Testis (tissue), 3 donors: ENCODE data around the gene OTULIN. TPM values are rescaled to one million over a fixed set of nuclear protein-coding genes. Genes with fewer than 3 reads are reported as not detected.

Experiments used
- DNase-seq: peaks from one replicate; pipeline ENCODE4 v3.0.0-alpha.2; 2019
- H3K27ac ChIP-seq, 2 donors: fragments of 200-600 bp; sonication (generic); one replicate each; pipeline ENCODE4 v1.5.1; 2019
- H3K27me3 ChIP-seq: fragments of 200-600 bp; sonication (generic); one replicate; pipeline ENCODE4 v1.5.1; 2019
- H3K36me3 ChIP-seq: fragments of 200-600 bp; sonication (generic); one replicate; pipeline ENCODE4 v1.5.1; 2017; ENCODE audit warnings: low read depth; ENCODE audit errors: missing control alignments
- H3K4me1 ChIP-seq: fragments of 200-600 bp; sonication (generic); one replicate; pipeline ENCODE4 v1.5.1; 2019
- H3K4me3 ChIP-seq, 2 donors: fragments of 200-600 bp; sonication (generic); one replicate each; pipeline ENCODE4 v1.5.1; 2017 to 2019
- H3K9me3 ChIP-seq: fragments of 200-600 bp; sonication (generic); one replicate; pipeline ENCODE4 v1.5.1; 2017
- CTCF ChIP-seq, 3 experiments: fragments of 450-650 bp in 2 of 3; fragments of 200-600 bp in 1 of 3; sonication (generic) in 1 of 3; IDR thresholded peaks; one replicate each; pipeline ENCODE4 v1.5.1; 2016 to 2019; ENCODE audit warnings: antibody characterized with exemption in 3 of 3, mild to moderate bottlenecking in 2 of 3, moderate library complexity in 1 of 3
- POLR2A ChIP-seq: fragments of 450-650 bp; IDR thresholded peaks from one replicate; pipeline ENCODE4 v1.6.1; 2017; ENCODE audit warnings: antibody characterized with exemption, mild to moderate bottlenecking, moderate library complexity
- WGBS, 2 donors: methylation state at CpG; one replicate each; pipeline ENCODE4 v1.1.5; 2018; 5-methylcytosine and 5-hydroxymethylcytosine counted together
- intact Hi-C: fragments of 100-400 bp; cut with DNase I; formaldehyde crosslinking; loops from one replicate; pipeline ENCODE4 v1.15.1; 2023; ENCODE audit warnings: low total_unique reads
- polyA plus RNA-seq: library from polyadenylated mRNA; stranded (reverse); fragments of 350-450 nt; fragmentation: Illumina TruSeq; extraction: RNeasy Lipid Tissue Mini Kit (QIAGEN cat#74804); gene quantifications from one replicate; pipeline ENCODE4 v1.2.3, GENCODE V29; 2014; ENCODE audit warnings: low read depth, low replicate concordance; ENCODE audit not compliant: insufficient read depth
- total RNA-seq, 2 donors: library from RNA; depleted of rRNA; stranded (reverse); fragments of >200 nt; gene quantifications; one replicate each; pipeline ENCODE4 v1.2.3, GENCODE V29; 2016

The OTULIN gene
- total and polyA plus RNA-seq, 3 donors from 2014 or later: 32.7 to 41.0 (median 33.8) TPM

DNA sequence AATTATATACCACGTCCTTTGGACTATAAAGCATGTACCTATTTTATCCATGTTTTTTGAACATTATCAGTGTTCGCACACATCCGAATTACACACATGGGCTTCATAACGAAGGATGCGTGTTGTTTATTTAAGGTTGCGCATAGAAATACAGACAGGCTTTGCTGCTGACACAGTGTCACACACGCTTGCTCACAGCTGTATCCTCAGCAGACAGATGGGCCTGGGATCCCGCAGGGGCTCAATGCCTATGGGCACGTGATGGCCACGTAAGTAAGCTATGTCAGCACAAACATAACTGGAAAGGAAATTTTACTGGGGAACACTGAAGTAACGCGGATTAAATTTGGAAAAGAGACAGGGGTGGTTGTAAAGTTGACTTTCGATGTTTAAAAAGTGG, 76.6 kb downstream of the OTULIN start:
- TF ChIP-seq POLR2A (no peak), CTCF (IDR thresholded peaks at IDR 0.05) (no peak)
- H3K36me3 ChIP-seq: no peaks in the 10 kb centered on the region
- WGBS, 2 donors: 92 to 96% methylated on average over 13 of the region's 13 CpGs
- H3K4me3 ChIP-seq: no peak overlapping the region
- DNase-seq: no peak
- no peaks in the 10 kb centered on the region for H3K4me1 ChIP-seq
- H3K27me3 ChIP-seq: no peaks in the 10 kb centered on the region
- no peaks in the 10 kb centered on the region for H3K9me3 ChIP-seq
- H3K27ac ChIP-seq: no peak overlapping the region
- intact Hi-C loops: no loop called here

DNA sequence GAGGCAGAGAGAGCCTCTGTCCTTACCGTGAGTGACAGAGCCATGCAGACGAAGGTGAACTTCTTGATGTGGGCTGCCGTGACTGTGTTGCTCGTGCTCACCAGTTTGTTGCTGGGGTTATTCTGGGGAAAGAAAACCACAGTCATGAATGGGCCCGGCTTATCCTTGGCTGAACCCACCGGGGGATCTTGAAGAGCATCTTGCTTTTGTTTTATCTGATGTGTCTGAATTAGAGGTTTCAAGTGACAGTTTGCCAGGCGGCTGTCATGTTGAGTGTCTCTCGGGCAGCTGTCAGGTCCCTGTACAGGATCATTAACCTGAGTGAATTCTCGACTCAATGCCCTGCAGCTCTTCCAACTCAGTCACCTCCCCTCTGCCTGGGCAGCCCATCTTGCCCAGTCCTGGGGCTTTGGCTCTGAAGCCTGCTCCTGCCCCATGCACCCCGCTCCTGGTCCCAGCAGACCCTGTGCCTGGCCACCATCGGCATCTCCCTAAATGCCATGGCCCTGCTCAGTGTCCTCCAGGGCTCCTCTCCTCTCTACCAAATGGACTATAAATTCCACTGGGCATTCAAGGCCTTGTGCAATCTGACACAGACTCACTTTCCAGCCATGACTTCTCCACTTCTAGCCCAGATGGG, 77.4 kb downstream of the OTULIN start:
- no peak for TF ChIP-seq CTCF (IDR thresholded peaks at IDR 0.05)
- no peak for TF ChIP-seq POLR2A
- WGBS, 2 donors: 93 to 94% methylated on average over 10 to 11 of the region's 11 CpGs

DNA sequence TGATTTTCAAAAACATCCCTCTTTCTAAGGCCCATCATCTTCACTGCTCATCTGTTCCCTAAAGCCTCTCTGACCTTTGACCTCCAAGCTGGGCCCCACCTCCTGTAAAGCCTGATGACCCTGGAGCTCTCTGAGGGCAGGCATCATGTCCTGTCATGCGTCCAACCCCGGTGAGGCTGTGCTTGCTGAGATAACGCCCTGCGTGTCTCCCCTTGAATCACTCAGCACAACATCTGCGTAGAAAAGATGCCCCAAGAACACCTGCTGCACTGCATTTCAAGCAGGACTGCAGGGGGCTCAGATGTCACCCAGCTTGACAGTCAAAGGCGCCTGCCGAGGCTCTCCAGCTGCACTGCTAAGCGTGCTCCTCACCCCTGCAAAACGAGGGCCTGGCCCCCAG, 78.0 kb downstream of the OTULIN start:
- Histone ChIP-seq H3K4me3 (no peak overlapping the region), H3K36me3 (no peaks in the 10 kb centered on the region), H3K27me3 (no peaks in the 10 kb centered on the region), H3K27ac (no peak overlapping the region), H3K9me3 (no peaks in the 10 kb centered on the region), H3K4me1 (no peaks in the 10 kb centered on the region)
- TF ChIP-seq POLR2A (no peak), CTCF (IDR thresholded peaks at IDR 0.05) (no peak)
- intact Hi-C loops: no loop called here
- no peak for DNase-seq
- 87 to 90% methylated on average over 9 of the region's 9 CpGs for WGBS, 2 donors

More for the DNA sequence above, 77.4 kb downstream of the OTULIN start:
- intact Hi-C loops: no loop called here
- DNase-seq: no peak
- Histone ChIP-seq H3K4me1 (no peaks in the 10 kb centered on the region), H3K4me3 (no peak overlapping the region), H3K9me3 (no peaks in the 10 kb centered on the region), H3K27me3 (no peaks in the 10 kb centered on the region), H3K27ac (no peak overlapping the region), H3K36me3 (no peaks in the 10 kb centered on the region)

- intact Hi-C loops: no loop called here
- 62 to 63% methylated on average over 6 of the region's 6 CpGs for WGBS, 2 donors
- H3K9me3 ChIP-seq: no peaks in the 10 kb centered on the region
- no peak overlapping the region for H3K27ac ChIP-seq
- DNase-seq: no peak
- H3K4me1 ChIP-seq: no peaks in the 10 kb centered on the region
- H3K27me3 ChIP-seq: no peaks in the 10 kb centered on the region
- no peak for TF ChIP-seq POLR2A
- no peaks in the 10 kb centered on the region for H3K36me3 ChIP-seq
- H3K4me3 ChIP-seq: no peak overlapping the region
Observed at GRCh38 chr5:14743601-14744295, 79.2 kb downstream of the OTULIN start.

- Histone ChIP-seq H3K27ac (no peak overlapping the region), H3K27me3 (no peaks in the 10 kb centered on the region), H3K4me1 (no peaks in the 10 kb centered on the region), H3K36me3 (no peaks in the 10 kb centered on the region), H3K9me3 (no peaks in the 10 kb centered on the region), H3K4me3 (no peak overlapping the region)
- intact Hi-C loops: no loop called here
- TF ChIP-seq POLR2A (no peak), CTCF (IDR thresholded peaks at IDR 0.05) (no peak)
- 75 to 94% methylated on average over 9 to 14 of the region's 14 CpGs for WGBS, 2 donors
- no peak for DNase-seq
Observed at GRCh38 chr5:14744296-14745187, 80.0 kb downstream of the OTULIN start.
